Panc1 (cell line): ENCODE results near the gene FAM83G.

Source experiments
- CTCF ChIP-seq: fragments of 450-650 bp; IDR thresholded peaks from 2 replicates; pipeline ENCODE4 v1.5.1; 2017; ENCODE audit warnings: mild to moderate bottlenecking
- POLR2AphosphoS5 ChIP-seq: IDR thresholded peaks from 2 replicates; pipeline ENCODE4 v1.6.1; 2012; ENCODE audit warnings: mild to moderate bottlenecking, low read depth, low read length, moderate library complexity

- no peak for TF ChIP-seq CTCF
- no peak for TF ChIP-seq POLR2AphosphoS5
Observed at GRCh38 chr17:18958611-18959010, 46.0 kb downstream of the FAM83G start.
